Measurements from ENCODE around the gene CYP1A2. TPM values are rescaled to one million over a fixed set of nuclear protein-coding genes. Genes with fewer than 3 reads are reported as not detected.

CYP1A2 gene
- total RNA-seq, 6 experiments from 2014 or later, result 0.81 to 235 (median 65.0) TPM

DNA sequence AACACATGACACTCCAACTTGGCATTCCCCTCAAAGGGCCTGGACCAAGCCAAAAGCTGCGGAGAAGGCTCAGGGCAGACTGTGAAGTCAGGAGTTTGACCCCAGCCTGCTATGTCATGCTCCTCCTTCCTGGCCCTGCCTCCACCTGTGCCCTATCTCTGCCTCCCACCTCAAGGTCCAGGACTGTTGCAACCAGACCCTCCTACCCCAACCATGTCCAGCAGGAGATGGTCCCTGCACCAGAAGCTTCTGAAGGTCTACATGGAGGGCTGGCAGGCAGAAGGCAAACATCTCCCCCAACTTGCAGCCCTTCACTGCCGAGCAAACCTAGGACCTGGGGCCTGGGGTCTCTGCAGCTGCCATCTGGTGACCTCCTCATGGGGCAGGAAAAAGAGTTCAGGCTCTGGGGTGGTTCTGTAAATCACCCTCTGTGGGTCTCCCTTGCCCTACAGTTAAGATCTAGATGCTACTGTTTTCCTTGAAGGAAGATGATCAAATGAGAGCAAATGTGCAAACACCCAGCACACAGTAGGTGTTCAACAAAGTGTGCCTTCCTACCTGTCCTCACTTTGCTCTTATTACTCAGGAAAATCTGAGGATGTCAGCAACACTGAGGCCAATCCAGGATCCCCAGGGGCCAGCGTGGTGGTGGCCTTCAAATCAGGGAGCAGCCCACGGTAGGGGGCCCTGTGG lies 21.7 kb downstream of the CYP1A2 start:
- no peak overlapping the region for H3K4me3 ChIP-seq
- 0% methylated on average over 1 of the region's 4 CpGs for WGBS (ENCODE audit: insufficient coverage, low coverage, low lambda C conversion rate, missing lambda C conversion rate)
- no peaks in the 10 kb centered on the region for H3K27me3 ChIP-seq
- H3K36me3 ChIP-seq, result no peaks in the 10 kb centered on the region
- intact Hi-C loops (cut with DNase I), result no loop called here
- DNase-seq (peak in 1 of 3 donors; percentile 43), ATAC-seq (no peak)
- no peak for TF ChIP-seq POLR2A (IDR thresholded peaks at IDR 0.05)
- TF ChIP-seq, protein P1, sequence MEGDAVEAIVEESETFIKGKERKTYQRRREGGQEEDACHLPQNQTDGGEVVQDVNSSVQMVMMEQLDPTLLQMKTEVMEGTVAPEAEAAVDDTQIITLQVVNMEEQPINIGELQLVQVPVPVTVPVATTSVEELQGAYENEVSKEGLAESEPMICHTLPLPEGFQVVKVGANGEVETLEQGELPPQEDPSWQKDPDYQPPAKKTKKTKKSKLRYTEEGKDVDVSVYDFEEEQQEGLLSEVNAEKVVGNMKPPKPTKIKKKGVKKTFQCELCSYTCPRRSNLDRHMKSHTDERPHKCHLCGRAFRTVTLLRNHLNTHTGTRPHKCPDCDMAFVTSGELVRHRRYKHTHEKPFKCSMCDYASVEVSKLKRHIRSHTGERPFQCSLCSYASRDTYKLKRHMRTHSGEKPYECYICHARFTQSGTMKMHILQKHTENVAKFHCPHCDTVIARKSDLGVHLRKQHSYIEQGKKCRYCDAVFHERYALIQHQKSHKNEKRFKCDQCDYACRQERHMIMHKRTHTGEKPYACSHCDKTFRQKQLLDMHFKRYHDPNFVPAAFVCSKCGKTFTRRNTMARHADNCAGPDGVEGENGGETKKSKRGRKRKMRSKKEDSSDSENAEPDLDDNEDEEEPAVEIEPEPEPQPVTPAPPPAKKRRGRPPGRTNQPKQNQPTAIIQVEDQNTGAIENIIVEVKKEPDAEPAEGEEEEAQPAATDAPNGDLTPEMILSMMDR (IDR thresholded peaks at IDR 0.05), result no peak
- no peaks in the 10 kb centered on the region for H3K9me3 ChIP-seq
- peaks cover 0 to 4% (median 0%) of the 10 kb centered on the region in 4 donors for H3K4me1 ChIP-seq
- H3K27ac ChIP-seq, result no peak overlapping the region

DNA sequence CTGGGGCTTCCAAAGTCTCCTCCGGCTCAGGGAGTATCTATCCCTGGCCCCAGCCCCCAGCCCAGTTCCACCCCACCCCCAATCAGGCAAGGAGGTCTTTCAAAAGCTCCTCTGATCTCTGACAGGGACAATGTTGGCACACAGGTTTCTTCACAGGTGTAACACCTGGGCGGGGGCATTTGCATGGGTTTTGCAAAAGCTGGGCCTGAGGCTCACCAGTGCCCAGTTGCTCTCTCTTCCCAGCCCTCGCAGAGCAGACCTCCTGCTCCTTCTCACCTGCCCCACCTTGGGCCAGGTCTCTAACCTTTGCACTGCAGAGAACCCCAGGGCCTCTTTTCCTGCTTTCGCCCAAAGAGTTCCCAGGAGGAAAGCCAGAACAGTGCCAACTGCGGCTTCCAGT lies 24.7 kb downstream of the CYP1A2 start:
- H3K4me1 ChIP-seq, result peaks cover 0 to 15% (median 5%) of the 10 kb centered on the region in 4 donors
- no peak overlapping the region for H3K4me3 ChIP-seq
- no peak overlapping the region for H3K27ac ChIP-seq
- TF ChIP-seq, protein P1 (IDR thresholded peaks at IDR 0.05), result no peak
- no peak for TF ChIP-seq POLR2A (IDR thresholded peaks at IDR 0.05)
- no peaks in the 10 kb centered on the region for H3K36me3 ChIP-seq
- DNase-seq (no peak), ATAC-seq (no peak)
- intact Hi-C loops (cut with DNase I), result no loop called here
- H3K27me3 ChIP-seq, result no peaks in the 10 kb centered on the region
- H3K9me3 ChIP-seq, result no peaks in the 10 kb centered on the region
- 86% methylated on average over 2 of the region's 5 CpGs for WGBS (ENCODE audit: insufficient coverage, low coverage, low lambda C conversion rate, missing lambda C conversion rate)

DNA sequence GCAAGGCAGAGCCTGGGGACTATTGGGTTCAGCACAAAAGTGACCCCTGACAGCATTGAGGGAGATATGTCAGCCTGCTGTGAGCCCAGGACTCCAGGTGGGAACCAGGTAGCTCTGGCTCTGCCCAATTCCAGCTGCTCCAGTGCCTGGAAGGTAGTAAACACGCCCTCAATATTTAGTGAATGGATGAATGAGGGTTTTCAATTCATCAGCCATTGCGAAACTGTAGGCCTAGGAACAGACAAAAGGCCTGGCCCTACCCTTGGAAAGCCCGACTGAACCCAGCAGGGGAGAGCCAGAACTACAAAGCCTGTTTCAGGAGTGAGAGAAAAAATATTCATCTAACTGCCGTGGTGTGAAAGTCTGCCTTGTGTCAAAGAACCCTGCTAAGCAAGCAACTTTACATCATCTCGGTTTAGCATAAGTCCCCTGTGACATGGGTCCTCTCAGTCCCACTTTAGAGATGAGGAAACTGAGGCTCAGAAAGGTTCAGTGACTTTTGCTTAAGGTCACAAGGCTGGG lies 25.1 kb downstream of the CYP1A2 start:
- Histone ChIP-seq H3K4me1 (peaks cover 0 to 18% (median 5%) of the 10 kb centered on the region in 4 donors), H3K27ac (no peak overlapping the region)

DNA sequence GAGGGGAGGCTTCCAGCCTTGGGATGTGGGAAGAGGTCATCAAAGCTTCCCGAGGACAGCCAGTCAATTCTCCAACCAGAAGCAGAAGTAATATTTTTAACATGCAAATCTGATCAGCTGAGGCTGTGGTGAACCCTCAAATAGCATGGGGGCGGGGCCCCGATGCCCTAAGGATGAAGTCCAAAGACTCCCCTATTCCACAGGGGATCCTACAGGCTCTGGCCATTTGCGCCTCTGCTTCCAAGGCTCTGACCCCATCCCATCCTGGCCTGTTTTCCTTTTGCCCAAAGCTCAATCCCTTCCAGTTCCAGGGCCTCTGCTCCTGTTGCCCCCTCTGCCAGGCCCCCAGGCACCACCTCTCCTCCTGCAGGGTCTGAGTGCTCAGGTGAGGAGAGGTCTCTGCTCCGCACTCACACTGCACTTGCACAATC lies 26.5 kb downstream of the CYP1A2 start:
- no peaks in the 10 kb centered on the region for H3K36me3 ChIP-seq
- H3K27me3 ChIP-seq, result no peaks in the 10 kb centered on the region
- no peak for ATAC-seq
- no peaks in the 10 kb centered on the region for H3K9me3 ChIP-seq
- H3K27ac ChIP-seq, result no peak overlapping the region
- peaks cover 0 to 27% (median 6%) of the 10 kb centered on the region in 4 donors for H3K4me1 ChIP-seq
- DNase-seq, result peak in 1 of 3 donors; percentile 39
- 61% methylated on average over 2 of the region's 5 CpGs for WGBS (ENCODE audit: insufficient coverage, low coverage, low lambda C conversion rate, missing lambda C conversion rate)
- TF ChIP-seq, protein P1 (IDR thresholded peaks at IDR 0.05), result no peak
- TF ChIP-seq POLR2A (IDR thresholded peaks at IDR 0.05), result no peak
- H3K4me3 ChIP-seq, result no peak overlapping the region
- intact Hi-C loops (cut with DNase I), result no loop called here

More for the DNA sequence above, 25.1 kb downstream of the CYP1A2 start:
- intact Hi-C loops (cut with DNase I), result no loop called here
- TF ChIP-seq, protein P1 (IDR thresholded peaks at IDR 0.05), result no peak
- no peak for TF ChIP-seq POLR2A (IDR thresholded peaks at IDR 0.05)
- H3K4me3 ChIP-seq, result no peak overlapping the region
- H3K36me3 ChIP-seq, result no peaks in the 10 kb centered on the region
- H3K27me3 ChIP-seq, result no peaks in the 10 kb centered on the region
- DNase-seq (no peak), ATAC-seq (no peak)
- no peaks in the 10 kb centered on the region for H3K9me3 ChIP-seq
- 51% methylated on average over 5 of the region's 5 CpGs for WGBS (ENCODE audit: insufficient coverage, low coverage, low lambda C conversion rate, missing lambda C conversion rate)
